GM11168 (cell line): ENCODE measurements around the gene HERC3.

Experiments used
- in situ Hi-C: fragments of 300-500 bp; cut with MboI; formaldehyde crosslinking; loops from one replicate; pipeline ENCODE4 v1.12.0; 2022; ENCODE audit warnings: low sequenced_read_pairs; ENCODE audit not compliant: unreplicated experiment

Gene HERC3

GRCh38 chr4:88591787-88592599 lies at the start of gene HERC3:
Gene HERC3 (plus strand): TSS chr4:88592480. CDS start chr4:88605824, 13,344 bp downstream.
- in situ Hi-C loops, result no loop called here

GRCh38 chr4:88549815-88550214 lies 42.5 kb upstream of the HERC3 start:
- in situ Hi-C loops, result loop anchor here (25.0 kb wide), 1 partner anchor 262 kb away; no protein-coding TSS in a partner anchor

GRCh38 chr4:88567591-88567990 lies 24.7 kb upstream of the HERC3 start:
- in situ Hi-C loops, result no loop called here

GRCh38 chr4:88570001-88570400 lies 22.3 kb upstream of the HERC3 start:
- in situ Hi-C loops, result no loop called here

- in situ Hi-C loops, result no loop called here
Measured at GRCh38 chr4:88573276-88573980, 18.9 kb upstream of the HERC3 start.

GRCh38 chr4:88573995-88574394 lies 18.3 kb upstream of the HERC3 start:
- in situ Hi-C loops, result no loop called here

- in situ Hi-C loops, result no loop called here
Measured at GRCh38 chr4:88575186-88575585, 17.1 kb upstream of the HERC3 start.

- in situ Hi-C loops, result no loop called here
Measured at GRCh38 chr4:88582493-88582892, 9.8 kb upstream of the HERC3 start.

- in situ Hi-C loops, result no loop called here
Measured at GRCh38 chr4:88583631-88584470, 8.4 kb upstream of the HERC3 start.

GRCh38 chr4:88584471-88584900 lies 7.8 kb upstream of the HERC3 start:
- in situ Hi-C loops, result no loop called here

- in situ Hi-C loops, result no loop called here
Measured at GRCh38 chr4:88585917-88586316, 6.4 kb upstream of the HERC3 start.

GRCh38 chr4:88587306-88587705 lies 5.0 kb upstream of the HERC3 start:
- in situ Hi-C loops, result no loop called here

GRCh38 chr4:88592600-88593448 lies 544 bp downstream of the HERC3 start:
- in situ Hi-C loops, result no loop called here

GRCh38 chr4:88597970-88598660 lies 5.8 kb downstream of the HERC3 start:
- in situ Hi-C loops, result no loop called here

GRCh38 chr4:88599298-88599697 lies 7.0 kb downstream of the HERC3 start:
- in situ Hi-C loops, result no loop called here

GRCh38 chr4:88599714-88600113 lies 7.4 kb downstream of the HERC3 start:
- in situ Hi-C loops, result no loop called here

GRCh38 chr4:88600176-88600838 lies 8.0 kb downstream of the HERC3 start:
- in situ Hi-C loops, result no loop called here

GRCh38 chr4:88604978-88605678 lies 12.8 kb downstream of the HERC3 start:
- in situ Hi-C loops, result no loop called here
